ENCODE results near the gene CST11.

The CST11 gene

GRCh38 chr20:23401051-23401450 lies 51.6 kb downstream of the CST11 start:
- CTCF ChIA-PET, result no interaction called here
- TF ChIP-seq BHLHE40 (IDR thresholded peaks at IDR 0.05; ENCODE audit: borderline replicate concordance), result no peak
- TF ChIP-seq LEF1 (IDR thresholded peaks at IDR 0.05; ENCODE audit: borderline replicate concordance), result no peak
- TF ChIP-seq HDGF (IDR thresholded peaks at IDR 0.05; ENCODE audit: borderline replicate concordance), result no peak
- no peak for TF ChIP-seq SP1 (IDR thresholded peaks at IDR 0.05)
- TF ChIP-seq ELF4 (IDR thresholded peaks at IDR 0.05), result no peak
- TF ChIP-seq FOXK2 (IDR thresholded peaks at IDR 0.05), result no peak
- POLR2A ChIA-PET, result no interaction called here
- DNase-seq (ENCODE audit: extremely low spot score), result no peak
